Natural killer cell (primary cell): ENCODE data around the gene C3AR1. TPM values are rescaled to one million over a fixed set of nuclear protein-coding genes. Genes with fewer than 3 reads are reported as not detected.
"Not testable (repeated sequence)": the region's sequence is repeated elsewhere in the genome, so short reads cannot be mapped to it uniquely, and the experiment has no call there.

Source experiments
- ATAC-seq, 3 donors: fragments of 150-1000 bp in 2 of 3; fragments of 200-7000 bp in 1 of 3; cut with Tn5 transposase; 1 replicate in 1 of 3; 2 replicates in 2 of 3; pipeline ENCODE4 v1.10.0; 2021; ENCODE audit warnings: mild to moderate bottlenecking in 2 of 3, moderate library complexity in 2 of 3
- DNase-seq, 2 donors: peaks; one replicate each; pipeline versions ENCODE4 v3.0.0 to v3.0.0-alpha.2; 2013 to 2021; ENCODE audit warnings: mixed read lengths in 1 of 2
- H3K27ac ChIP-seq: one replicate; pipeline ENCODE4 v1.5.1; 2013; ENCODE audit warnings: mild to moderate bottlenecking, low read length
- H3K27me3 ChIP-seq: one replicate; pipeline ENCODE4 v1.6.1; 2013; ENCODE audit warnings: low read length; ENCODE audit not compliant: control insufficient read depth, insufficient read depth
- H3K36me3 ChIP-seq: one replicate; pipeline ENCODE4 v1.6.1; 2013; ENCODE audit warnings: low read length; ENCODE audit not compliant: control insufficient read depth, insufficient read depth
- H3K4me1 ChIP-seq: one replicate; pipeline ENCODE4 v1.6.1; 2013; ENCODE audit warnings: low read length; ENCODE audit not compliant: control insufficient read depth, insufficient read depth
- H3K4me3 ChIP-seq: one replicate; pipeline ENCODE4 v1.5.1; 2013; ENCODE audit warnings: low read length
- H3K9me3 ChIP-seq: one replicate; pipeline ENCODE4 v1.6.1; 2013; ENCODE audit warnings: low read length; ENCODE audit not compliant: control insufficient read depth, insufficient read depth
- H3K27ac Mint-ChIP-seq, 2 donors: one replicate each; pipeline ENCODE4 v1.8.0; 2022; ENCODE audit warnings: mild to moderate bottlenecking in 2 of 2, mixed read lengths in 2 of 2, moderate library complexity in 1 of 2
- H3K27me3 Mint-ChIP-seq, 2 donors: one replicate each; pipeline ENCODE4 v1.8.0; 2022; ENCODE audit warnings: low read depth in 2 of 2, mixed read lengths in 2 of 2
- H3K36me3 Mint-ChIP-seq: one replicate; pipeline ENCODE4 v1.8.0; 2022; ENCODE audit warnings: mixed read lengths
- H3K4me1 Mint-ChIP-seq, 2 donors: one replicate each; pipeline ENCODE4 v1.8.0; 2022; ENCODE audit warnings: mixed read lengths in 2 of 2
- H3K4me3 Mint-ChIP-seq: one replicate; pipeline ENCODE4 v1.8.0; 2022; ENCODE audit warnings: mild to moderate bottlenecking, moderate library complexity, mixed read lengths
- H3K9me3 Mint-ChIP-seq, 2 donors: one replicate each; pipeline ENCODE4 v1.8.0; 2022; ENCODE audit warnings: mixed read lengths in 2 of 2
- WGBS: methylation state at CpG from one replicate; pipeline ENCODE4 v1.1.7; 2013; ENCODE audit warnings: missing lambda C conversion rate; ENCODE audit not compliant: insufficient coverage; 5-methylcytosine and 5-hydroxymethylcytosine counted together
- intact Hi-C: fragments of 100-400 bp; cut with micrococcal nuclease; formaldehyde crosslinking; loops from one replicate; pipeline ENCODE4 v1.14.2; 2022
- total RNA-seq, 4 donors: library from RNA; stranded (reverse); fragments of 120-200 nt in 1 of 4; gene quantifications; one replicate each; pipeline versions ENCODE4 v1.2.3 to v1.2.4, GENCODE V29; 2013 to 2022
- TF ChIP-seq, protein P1 (sequence below): fragments of 200-600 bp; IDR thresholded peaks from one replicate; pipeline ENCODE4 v1.8.0; 2022; ENCODE audit warnings: antibody characterized with exemption

Gene C3AR1
- total RNA-seq, 3 donors from 2014 or later (not counting 1 experiment from before 2014, with no cell fraction given) = 9.5 to 16.9 (median 13.0) TPM

- no peak for ATAC-seq
- peaks cover 0 to 2% of the 10 kb centered on the region in 2 donors for H3K27me3 Mint-ChIP-seq
- DNase-seq = no peak
- TF ChIP-seq, protein P1, sequence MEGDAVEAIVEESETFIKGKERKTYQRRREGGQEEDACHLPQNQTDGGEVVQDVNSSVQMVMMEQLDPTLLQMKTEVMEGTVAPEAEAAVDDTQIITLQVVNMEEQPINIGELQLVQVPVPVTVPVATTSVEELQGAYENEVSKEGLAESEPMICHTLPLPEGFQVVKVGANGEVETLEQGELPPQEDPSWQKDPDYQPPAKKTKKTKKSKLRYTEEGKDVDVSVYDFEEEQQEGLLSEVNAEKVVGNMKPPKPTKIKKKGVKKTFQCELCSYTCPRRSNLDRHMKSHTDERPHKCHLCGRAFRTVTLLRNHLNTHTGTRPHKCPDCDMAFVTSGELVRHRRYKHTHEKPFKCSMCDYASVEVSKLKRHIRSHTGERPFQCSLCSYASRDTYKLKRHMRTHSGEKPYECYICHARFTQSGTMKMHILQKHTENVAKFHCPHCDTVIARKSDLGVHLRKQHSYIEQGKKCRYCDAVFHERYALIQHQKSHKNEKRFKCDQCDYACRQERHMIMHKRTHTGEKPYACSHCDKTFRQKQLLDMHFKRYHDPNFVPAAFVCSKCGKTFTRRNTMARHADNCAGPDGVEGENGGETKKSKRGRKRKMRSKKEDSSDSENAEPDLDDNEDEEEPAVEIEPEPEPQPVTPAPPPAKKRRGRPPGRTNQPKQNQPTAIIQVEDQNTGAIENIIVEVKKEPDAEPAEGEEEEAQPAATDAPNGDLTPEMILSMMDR = no peak
- H3K4me3 Mint-ChIP-seq = no peak overlapping the region
- no peak overlapping the region for H3K27ac ChIP-seq
- WGBS = 94% methylated on average over 2 of the region's 4 CpGs
- peaks cover 4% of the 10 kb centered on the region for H3K4me1 ChIP-seq
- no peaks in the 10 kb centered on the region for H3K9me3 Mint-ChIP-seq
- H3K4me3 ChIP-seq = no peak overlapping the region
- no peaks in the 10 kb centered on the region for H3K36me3 Mint-ChIP-seq
- no peak overlapping the region for H3K27ac Mint-ChIP-seq
- H3K9me3 ChIP-seq = no peaks in the 10 kb centered on the region
- H3K4me1 Mint-ChIP-seq = peaks cover 7 to 10% of the 10 kb centered on the region in 2 donors
- H3K36me3 ChIP-seq = no peaks in the 10 kb centered on the region
- intact Hi-C loops = no loop called here
- H3K27me3 ChIP-seq = no peaks in the 10 kb centered on the region
These were observed 11.0 kb upstream of the C3AR1 start for GRCh38 chr12:8077207-8077606.

- Mint-ChIP-seq H3K9me3 (no peaks in the 10 kb centered on the region), H3K36me3 (no peaks in the 10 kb centered on the region), H3K4me1 (peaks cover 5 to 6% of the 10 kb centered on the region in 2 donors), H3K27ac (no peak overlapping the region), H3K4me3 (no peak overlapping the region), H3K27me3 (peaks cover 0 to 2% of the 10 kb centered on the region in 2 donors)
- ATAC-seq (no peak), DNase-seq (no peak)
- intact Hi-C loops = no loop called here
- Histone ChIP-seq H3K4me3 (no peak overlapping the region), H3K36me3 (no peaks in the 10 kb centered on the region), H3K27ac (no peak overlapping the region), H3K27me3 (no peaks in the 10 kb centered on the region), H3K4me1 (peaks cover 3% of the 10 kb centered on the region), H3K9me3 (no peaks in the 10 kb centered on the region)
- WGBS = 93% methylated on average over 3 of the region's 4 CpGs
- TF ChIP-seq, protein P1 = no peak
These were observed 10.2 kb upstream of the C3AR1 start for GRCh38 chr12:8076366-8076765.

GRCh38 chr12:8075935-8076334 is 9.8 kb upstream of the C3AR1 start:
- Histone ChIP-seq H3K4me3 (no peak overlapping the region), H3K27me3 (no peaks in the 10 kb centered on the region), H3K36me3 (no peaks in the 10 kb centered on the region), H3K27ac (no peak overlapping the region), H3K9me3 (no peaks in the 10 kb centered on the region), H3K4me1 (no peaks in the 10 kb centered on the region)
- no peak overlapping the region for H3K4me3 Mint-ChIP-seq
- H3K27me3 Mint-ChIP-seq = peaks cover 0 to 2% of the 10 kb centered on the region in 2 donors
- no peak for ATAC-seq
- intact Hi-C loops = no loop called here
- H3K4me1 Mint-ChIP-seq = peaks cover under 1 to 6% of the 10 kb centered on the region in 2 donors
- H3K27ac Mint-ChIP-seq = no peak overlapping the region
- H3K9me3 Mint-ChIP-seq = no peaks in the 10 kb centered on the region
- DNase-seq = no peak
- no peaks in the 10 kb centered on the region for H3K36me3 Mint-ChIP-seq
- TF ChIP-seq, protein P1 = no peak
- WGBS = no CpG with 5 or more reads among the region's 6 CpGs

GRCh38 chr12:8071820-8072219 is 5.7 kb upstream of the C3AR1 start:
- H3K9me3 ChIP-seq, H3K4me3 Mint-ChIP-seq, H3K4me1 ChIP-seq, ATAC-seq, DNase-seq, H3K36me3 Mint-ChIP-seq, H3K27ac Mint-ChIP-seq, H3K27me3 Mint-ChIP-seq, H3K27me3 ChIP-seq, H3K9me3 Mint-ChIP-seq, H3K4me3 ChIP-seq, H3K36me3 ChIP-seq, H3K27ac ChIP-seq, intact Hi-C loops, H3K4me1 Mint-ChIP-seq: not testable (repeated sequence)
- WGBS = 96% methylated on average over 3 of the region's 3 CpGs
